Activated CD4-positive, alpha-beta T cell treated with anti-CD3 and anti-CD28 coated beads for 36 hours (primary cell): ENCODE data around the gene LTBR. TPM values are rescaled to one million over a fixed set of nuclear protein-coding genes. Genes with fewer than 3 reads are reported as not detected.
"Not testable (repeated sequence)": the region's sequence is repeated elsewhere in the genome, so short reads cannot be mapped to it uniquely, and the experiment has no call there.

Source experiments
- ATAC-seq: fragments of 200-7000 bp; cut with Tn5 transposase; one replicate; pipeline ENCODE4 v1.10.0; 2021; ENCODE audit warnings: mild to moderate bottlenecking, moderate library complexity
- CTCF ChIA-PET: fragments of 350-600 bp; sonication (Branson Sonifier 250); formaldehyde crosslinking; loops from one replicate; lab custom pipeline; 2021; ENCODE audit warnings: antibody characterized with exemption; lab: Charles Lee
- POLR2A ChIA-PET: fragments of 350-600 bp; sonication (Branson Sonifier 250); formaldehyde crosslinking; loops from one replicate; lab custom pipeline; 2021; ENCODE audit warnings: antibody characterized with exemption, inconsistent platforms; lab: Charles Lee
- DNase-seq: peaks from one replicate; pipeline ENCODE4 v3.0.0-alpha.2; 2020
- H3K27ac Mint-ChIP-seq: one replicate; pipeline ENCODE4 v1.8.0; 2021; ENCODE audit warnings: mixed read lengths
- H3K27me3 Mint-ChIP-seq: one replicate; pipeline ENCODE4 v1.8.0; 2021; ENCODE audit warnings: mixed read lengths
- H3K36me3 Mint-ChIP-seq: one replicate; pipeline ENCODE4 v1.8.0; 2021; ENCODE audit warnings: low read depth, mixed read lengths
- H3K4me1 Mint-ChIP-seq: one replicate; pipeline ENCODE4 v1.8.0; 2021; ENCODE audit warnings: mixed read lengths
- H3K4me3 Mint-ChIP-seq: one replicate; pipeline ENCODE4 v1.8.0; 2021; ENCODE audit warnings: mild to moderate bottlenecking, moderate library complexity, mixed read lengths
- H3K9me3 Mint-ChIP-seq: one replicate; pipeline ENCODE4 v1.8.0; 2021; ENCODE audit warnings: low read depth, mixed read lengths
- intact Hi-C, 2 experiments: fragments of 100-400 bp; cut with DNase I in 1 of 2; cut with micrococcal nuclease in 1 of 2; formaldehyde crosslinking; loops; one replicate each; pipeline versions ENCODE4 v1.14.2 to v1.15.1; 2022 to 2024; cut with DNase I, micrococcal nuclease
- total RNA-seq, 2 experiments: library from RNA; stranded (reverse); gene quantifications; one replicate each; pipeline ENCODE4 v1.2.3, GENCODE V29; 2021

The LTBR gene
- total RNA-seq, 2 experiments from 2014 or later = 0.57 to 1.1 TPM

DNA sequence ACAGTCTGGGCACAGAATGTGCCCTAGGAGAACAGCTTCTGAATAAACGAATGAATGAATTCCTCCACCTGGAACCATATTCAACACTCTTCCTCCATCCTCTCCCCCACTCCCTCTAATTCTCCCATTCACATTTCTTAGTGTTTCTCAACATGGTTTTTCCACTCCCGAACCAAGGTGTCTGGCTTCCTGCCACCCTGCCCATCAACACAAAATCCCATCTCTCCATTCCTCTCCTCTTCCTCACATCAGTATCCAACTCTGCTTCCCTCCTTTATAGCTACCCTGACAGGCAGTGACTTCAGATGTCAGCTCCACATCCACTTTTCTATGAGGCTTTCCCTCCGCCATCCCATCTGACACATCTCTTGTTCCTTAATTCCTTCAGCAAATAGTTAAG, 45.0 kb upstream of the LTBR start:
- Mint-ChIP-seq H3K27ac (no peak overlapping the region), H3K4me3 (no peak overlapping the region), H3K27me3 (no peaks in the 10 kb centered on the region), H3K36me3 (peaks cover 14% of the 10 kb centered on the region), H3K4me1 (peaks cover 25% of the 10 kb centered on the region), H3K9me3 (no peaks in the 10 kb centered on the region)
- no peak for ATAC-seq
- POLR2A ChIA-PET = interaction anchor here (0.6 to 1.1 kb wide), 4 partner anchors 9 to 195 kb away, joined by 3 read pairs; no protein-coding TSS in a partner anchor
- DNase-seq = no peak
- CTCF ChIA-PET = interaction anchor here (0.8 to 1.5 kb wide), 5 partner anchors 16 to 126 kb away, joined by 3 to 6 read pairs (median 5); no protein-coding TSS in a partner anchor
- intact Hi-C loops = loop anchor here (5.0 kb wide), 3 partner anchors 33 to 213 kb away; partner anchors contain the start of gene GAPDH (in 1 of the 2)

DNA sequence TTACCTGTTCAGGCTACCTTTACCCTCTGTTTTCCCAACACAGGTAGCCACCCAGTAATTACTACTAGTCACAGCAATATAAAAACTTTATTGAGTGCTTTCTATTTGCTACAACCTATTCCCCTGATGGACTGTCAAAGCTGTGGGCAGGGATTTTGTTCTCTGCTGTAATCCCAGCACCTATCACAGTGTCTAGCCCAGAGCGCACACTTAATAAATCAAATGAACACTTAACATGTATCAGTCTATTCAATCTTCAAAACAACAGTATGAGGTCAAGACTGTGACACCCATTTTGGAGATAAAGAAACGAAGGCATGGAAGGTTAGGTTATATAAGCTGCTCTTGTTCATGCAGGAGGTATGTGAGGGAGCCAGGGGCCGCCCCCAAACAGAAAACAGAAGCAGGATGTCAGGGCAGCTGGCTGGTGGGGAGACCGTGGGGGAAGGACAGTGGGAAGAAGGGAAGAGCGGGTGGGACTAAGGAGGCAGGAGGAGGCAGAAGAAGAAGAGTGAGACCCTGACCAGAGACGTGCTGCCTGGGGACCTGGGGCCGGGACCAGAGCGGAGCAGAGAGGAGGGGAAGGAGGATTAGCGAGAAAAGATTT, 43.8 kb upstream of the LTBR start:
- ChIA-PET CTCF (interaction anchor here (0.6 to 1.5 kb wide), 7 partner anchors 14 to 413 kb away, joined by 3 to 6 read pairs (median 3); partner anchors contain the start of gene MLF2), POLR2A (no interaction called here)
- Mint-ChIP-seq H3K9me3 (no peaks in the 10 kb centered on the region), H3K27ac (no peak overlapping the region), H3K36me3 (peaks cover 7% of the 10 kb centered on the region), H3K27me3 (no peaks in the 10 kb centered on the region), H3K4me1 (peaks cover 22% of the 10 kb centered on the region), H3K4me3 (no peak overlapping the region)
- intact Hi-C loops = loop anchor here in 1 of 2 experiments (5.0 kb wide), 2 partner anchors 447 to 1693 kb away; partner anchors contain the start of genes AKAP3, CD4 and NDUFA9
- no peak for ATAC-seq
- peak; percentile 55 for DNase-seq

DNA sequence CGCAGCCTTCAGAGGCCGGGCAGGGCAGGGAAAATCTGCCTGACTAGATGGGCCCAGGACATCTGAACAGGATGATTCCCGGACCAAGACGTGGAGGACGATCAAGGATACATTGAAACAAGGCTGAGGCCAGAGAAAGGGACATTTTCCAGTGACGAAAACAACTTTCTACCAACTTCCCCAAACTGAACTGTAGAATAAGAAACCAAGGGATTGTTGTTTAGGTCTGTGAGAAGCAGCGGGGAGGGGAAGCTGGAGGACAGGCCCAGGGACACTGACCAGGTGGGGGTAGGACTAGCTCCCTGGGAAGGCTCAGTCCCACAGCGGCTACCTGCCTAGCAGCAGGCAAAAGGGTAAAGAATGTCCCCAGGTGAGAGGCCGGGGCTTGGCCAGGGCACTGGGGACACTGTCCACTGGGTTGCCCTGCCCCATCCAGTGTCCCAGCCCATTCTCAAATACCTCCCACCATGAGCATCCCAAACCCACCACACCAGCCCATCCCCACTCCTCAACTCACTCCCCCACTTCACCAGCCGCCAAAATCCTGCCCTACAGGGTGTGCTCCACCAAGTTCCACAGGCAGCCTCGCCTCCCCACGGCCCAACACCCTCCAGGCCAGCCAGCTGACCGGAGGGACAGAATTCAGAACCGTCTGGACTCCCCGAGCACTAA, 43.1 kb upstream of the LTBR start:
- H3K9me3 Mint-ChIP-seq = no peaks in the 10 kb centered on the region
- intact Hi-C loops = loop anchor here in 1 of 2 experiments (5.0 kb wide), 2 partner anchors 446 to 1694 kb away; partner anchors contain the start of genes AKAP3, CD4 and NDUFA9
- CTCF ChIA-PET = interaction anchor here (1.2 to 1.3 kb wide), 2 partner anchors 14 to 18 kb away, joined by 3 to 7 read pairs; no protein-coding TSS in a partner anchor
- DNase-seq (peak; percentile 35), ATAC-seq (no peak)
- H3K4me1 Mint-ChIP-seq = peaks cover 30% of the 10 kb centered on the region
- POLR2A ChIA-PET = no interaction called here
- H3K27ac Mint-ChIP-seq = no peak overlapping the region
- peaks cover 3% of the 10 kb centered on the region for H3K36me3 Mint-ChIP-seq
- no peak overlapping the region for H3K4me3 Mint-ChIP-seq
- H3K27me3 Mint-ChIP-seq = no peaks in the 10 kb centered on the region

DNA sequence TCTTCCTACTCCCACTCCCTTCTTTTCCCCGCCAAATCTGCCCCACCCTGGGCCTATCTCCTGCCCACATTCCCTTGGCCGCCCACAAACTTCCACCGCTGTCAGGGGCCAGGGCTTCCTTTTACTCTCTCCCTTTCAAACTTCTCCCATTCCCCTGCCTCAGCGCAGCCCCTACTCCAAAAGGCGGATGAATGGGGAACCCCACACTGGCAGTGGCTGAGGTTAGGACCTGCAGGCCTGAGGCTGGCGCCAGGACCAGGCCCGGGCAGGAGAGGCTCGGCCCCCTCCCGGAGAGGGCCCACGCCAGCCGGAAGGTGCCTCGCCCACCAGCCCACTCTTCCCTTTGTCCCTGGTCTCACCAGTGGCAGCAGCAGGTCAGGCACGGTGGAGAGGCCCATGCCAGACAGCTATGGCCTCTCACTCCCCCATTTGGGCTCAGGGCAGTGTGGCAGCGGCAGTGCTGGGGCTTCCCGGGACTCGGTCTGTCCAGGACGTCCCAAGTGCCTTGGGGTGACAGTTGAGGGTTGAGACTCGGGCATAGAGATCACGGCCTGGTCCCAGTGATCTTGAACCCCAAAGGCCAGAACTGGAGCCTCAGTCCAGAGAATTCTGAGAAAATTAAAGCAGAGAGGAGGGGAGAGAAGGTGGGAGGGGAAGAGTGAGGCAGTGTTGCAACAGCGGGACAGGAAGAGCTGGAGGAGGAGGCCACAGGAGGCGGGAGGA, 42.4 kb upstream of the LTBR start, which contains the start of gene TNFRSF1A:
TNFRSF1A (minus strand) TSS at position 660 of the 723 bp plus-strand sequence; CDS start at position 398, 262 bp downstream.
- ChIA-PET CTCF (interaction anchor here (0.6 to 1.3 kb wide), 5 partner anchors 15 to 652 kb away, joined by 3 to 7 read pairs (median 3); no protein-coding TSS in a partner anchor), POLR2A (interaction anchor here (0.6 to 0.7 kb wide), 2 partner anchors 148 to 149 kb away, joined by 3 read pairs; no protein-coding TSS in a partner anchor)
- no peaks in the 10 kb centered on the region for H3K9me3 Mint-ChIP-seq
- H3K27me3 Mint-ChIP-seq = no peaks in the 10 kb centered on the region
- peak; percentile 45 for ATAC-seq
- no peak within 1 kb of the TSS for H3K4me3 Mint-ChIP-seq
- H3K27ac Mint-ChIP-seq = no peak within 1 kb of the TSS
- H3K36me3 Mint-ChIP-seq = peaks cover 3% of the 10 kb centered on the region
- intact Hi-C loops = loop anchor here (1.0 to 5.0 kb wide), 4 partner anchors 20 to 1694 kb away; partner anchors contain the start of genes AKAP3 (in 1 of the 2), CD4 (in 1 of the 2) and NDUFA9 (in 1 of the 2)
- DNase-seq = peak; percentile 74
- peaks cover 37% of the 10 kb centered on the region for H3K4me1 Mint-ChIP-seq

DNA sequence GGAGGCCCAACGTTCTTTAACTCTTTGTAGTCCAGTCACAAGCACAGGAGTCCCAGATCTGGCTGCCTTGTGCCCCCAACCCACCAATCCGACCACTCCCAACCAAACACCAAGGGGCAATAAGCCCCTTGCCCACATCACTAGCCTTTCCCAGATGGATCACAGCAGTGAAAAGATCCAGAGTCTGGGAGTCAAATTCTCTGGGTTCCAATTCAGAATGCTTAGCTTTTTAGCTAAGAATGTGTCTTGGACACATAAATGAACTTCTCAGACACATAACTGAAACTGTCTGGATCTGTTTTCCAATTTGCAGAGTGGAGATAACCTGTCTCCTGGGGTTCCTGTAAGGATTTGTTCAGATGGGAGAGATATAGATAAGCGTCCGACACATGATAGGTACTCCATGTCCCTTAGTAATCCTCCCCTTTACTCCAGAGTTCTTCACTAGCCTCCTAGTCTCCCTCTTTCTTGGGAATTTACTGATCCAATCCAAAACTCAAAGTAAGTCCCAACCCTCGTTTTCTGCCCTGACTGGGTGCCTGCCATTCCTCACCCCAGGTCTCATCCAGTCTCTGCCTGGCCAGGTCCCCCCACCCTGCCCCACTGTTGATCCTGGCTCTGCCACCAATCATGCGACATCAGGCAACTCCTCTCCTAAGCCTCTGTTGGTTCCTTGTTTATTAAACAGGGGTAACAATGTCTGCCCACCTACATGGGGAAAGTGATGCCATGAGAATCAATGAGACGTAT, 41.6 kb upstream of the LTBR start:
- Mint-ChIP-seq H3K36me3 (peaks cover 2% of the 10 kb centered on the region), H3K27ac (no peak overlapping the region), H3K9me3 (no peaks in the 10 kb centered on the region), H3K4me3 (no peak overlapping the region), H3K4me1 (peaks cover 43% of the 10 kb centered on the region), H3K27me3 (no peaks in the 10 kb centered on the region)
- intact Hi-C loops = loop anchor here (1.0 to 5.0 kb wide), 4 partner anchors 19 to 1695 kb away; partner anchors contain the start of genes AKAP3 (in 1 of the 2), CD4 (in 1 of the 2) and NDUFA9 (in 1 of the 2)
- ATAC-seq (no peak), DNase-seq (no peak)
- ChIA-PET CTCF (interaction anchor here (0.6 to 1.3 kb wide), 7 partner anchors 16 to 653 kb away, joined by 3 to 7 read pairs (median 4); no protein-coding TSS in a partner anchor), POLR2A (interaction anchor here (0.6 to 0.7 kb wide), 2 partner anchors 147 to 148 kb away, joined by 3 read pairs; no protein-coding TSS in a partner anchor)

DNA sequence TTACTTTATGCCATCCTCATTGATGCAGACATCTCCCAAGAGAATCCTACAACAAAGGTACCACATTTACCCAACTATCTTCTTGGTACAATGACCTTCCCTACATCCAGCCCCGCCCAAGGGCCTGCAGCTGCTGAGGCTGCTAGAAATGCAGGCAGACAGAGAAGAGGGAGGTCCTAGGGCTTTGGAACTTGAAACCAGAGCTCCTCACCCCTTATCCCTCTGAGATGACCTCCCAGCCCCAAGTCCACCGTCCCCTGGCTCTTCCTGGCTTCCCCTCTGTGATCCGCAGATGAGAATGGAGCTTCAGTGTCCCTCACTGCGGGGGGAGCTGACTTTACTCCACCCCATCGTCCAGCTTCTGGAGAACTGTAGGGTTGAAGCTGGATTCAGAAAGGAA, 40.4 kb upstream of the LTBR start:
- Mint-ChIP-seq H3K4me3 (no peak overlapping the region), H3K27ac (no peak overlapping the region), H3K36me3 (no peaks in the 10 kb centered on the region), H3K27me3 (no peaks in the 10 kb centered on the region), H3K4me1 (peaks cover 47% of the 10 kb centered on the region), H3K9me3 (no peaks in the 10 kb centered on the region)
- ATAC-seq (no peak), DNase-seq (no peak)
- intact Hi-C loops = loop anchor here in 1 of 2 experiments (5.0 kb wide), 2 partner anchors 444 to 1696 kb away; partner anchors contain the start of genes AKAP3, CD4 and NDUFA9
- CTCF ChIA-PET = interaction anchor here (0.6 to 1.5 kb wide), 4 partner anchors 8 to 121 kb away, joined by 3 to 5 read pairs (median 4); no protein-coding TSS in a partner anchor
- POLR2A ChIA-PET = no interaction called here

DNA sequence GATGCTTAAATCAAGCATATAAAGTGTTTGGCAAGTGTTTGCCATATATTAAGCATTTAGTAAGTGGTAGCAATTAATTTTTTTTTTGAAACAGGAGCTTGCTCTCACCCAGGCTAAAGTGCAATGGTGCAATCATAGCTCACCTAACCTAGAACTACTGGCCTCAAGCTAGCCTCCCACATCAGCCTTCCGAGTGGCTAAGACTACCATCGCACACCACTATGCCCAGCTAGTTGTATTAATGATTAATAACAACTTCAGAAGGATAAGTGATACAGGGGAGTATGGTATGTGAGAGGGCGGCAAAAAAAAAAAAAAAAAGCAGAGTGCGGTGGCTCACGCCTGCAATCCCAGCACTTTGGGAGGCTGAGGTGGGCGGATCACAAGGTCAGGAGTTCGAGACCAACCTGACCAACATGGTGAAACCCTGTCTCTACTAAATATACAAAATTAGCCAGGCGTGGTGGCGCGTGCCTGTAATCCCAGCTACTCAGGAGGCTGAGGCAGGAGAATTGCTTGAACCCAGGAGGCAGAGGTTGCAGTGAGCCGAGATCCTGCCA, 39.8 kb upstream of the LTBR start:
- DNase-seq, POLR2A ChIA-PET, H3K27ac Mint-ChIP-seq, H3K4me3 Mint-ChIP-seq, ATAC-seq, H3K27me3 Mint-ChIP-seq, H3K9me3 Mint-ChIP-seq, H3K36me3 Mint-ChIP-seq: not testable (repeated sequence)
- H3K4me1 Mint-ChIP-seq = peaks cover 47% of the 10 kb centered on the region
- intact Hi-C loops = loop anchor here in 1 of 2 experiments (5.0 kb wide), 2 partner anchors 443 to 1697 kb away; partner anchors contain the start of genes AKAP3, CD4 and NDUFA9
- CTCF ChIA-PET = interaction anchor here (0.6 to 1.5 kb wide), 4 partner anchors 9 to 120 kb away, joined by 3 to 5 read pairs (median 4); no protein-coding TSS in a partner anchor

DNA sequence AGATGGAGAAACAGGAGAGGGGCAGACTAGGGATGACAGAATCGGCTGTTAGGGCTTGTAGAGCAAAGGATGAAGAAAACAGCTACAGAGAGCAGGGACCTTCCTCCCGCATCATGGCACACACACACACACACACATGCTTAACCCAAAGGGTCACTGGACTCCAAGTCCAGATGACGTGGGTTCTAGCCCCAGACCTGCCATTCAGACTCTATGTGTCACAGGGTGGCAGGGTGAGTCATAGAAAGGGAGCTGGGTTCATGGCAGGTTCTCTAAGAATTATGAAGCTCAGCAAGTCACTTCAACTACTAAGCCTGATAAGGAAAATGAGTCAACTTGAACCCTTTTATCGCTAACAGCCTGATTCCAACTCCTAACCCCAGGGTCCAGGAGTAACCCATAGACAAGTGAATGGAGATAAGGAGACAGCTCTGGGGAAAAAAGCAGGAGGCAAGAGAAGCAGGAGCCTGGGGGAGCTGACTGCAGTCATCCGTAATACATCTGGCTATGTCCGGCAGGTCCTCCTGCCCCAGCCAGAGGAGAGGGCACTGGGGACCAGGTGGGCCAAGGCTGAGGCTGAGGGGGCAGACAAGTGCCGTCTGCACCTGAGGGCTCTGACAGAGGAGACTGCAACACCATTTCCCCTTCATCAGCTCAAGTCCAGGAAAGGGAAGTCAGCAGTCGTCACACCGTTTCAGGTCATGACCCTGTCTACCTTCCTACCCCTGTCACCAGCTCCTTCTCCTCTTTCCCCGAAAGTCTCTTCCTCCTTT, 38.5 kb upstream of the LTBR start:
- H3K27ac Mint-ChIP-seq = peak overlapping the region; percentile 79
- H3K4me1 Mint-ChIP-seq = peaks cover 47% of the 10 kb centered on the region
- ChIA-PET CTCF (interaction anchor here (0.6 to 2.2 kb wide), 11 partner anchors 8 to 259 kb away, joined by 3 to 9 read pairs (median 4); partner anchors contain the start of gene VAMP1), POLR2A (interaction anchor here (0.6 to 1.8 kb wide), 3 partner anchors 9 to 616 kb away, joined by 3 to 11 read pairs (median 6); no protein-coding TSS in a partner anchor)
- H3K4me3 Mint-ChIP-seq = no peak overlapping the region
- ATAC-seq (peak; percentile 85), DNase-seq (peak; percentile 78)
- intact Hi-C loops = loop anchor here in 1 of 2 experiments (1.0 kb wide), 1 partner anchor 10 kb away; no protein-coding TSS in a partner anchor
- no peaks in the 10 kb centered on the region for H3K27me3 Mint-ChIP-seq
- H3K36me3 Mint-ChIP-seq = no peaks in the 10 kb centered on the region
- H3K9me3 Mint-ChIP-seq = no peaks in the 10 kb centered on the region
